Activated naive CD8-positive, alpha-beta T cell treated with anti-CD3 and anti-CD28 coated beads, Interleukin-2, amount 10 ng/mL, durations not matched to agents 7 days and 5 days (primary cell): ENCODE measurements around the gene BDH1. TPM values are rescaled to one million over a fixed set of nuclear protein-coding genes. Genes with fewer than 3 reads are reported as not detected.
A peak's percentile ranks its signal among the peaks of the same experiment; 100 is the strongest.

Experiments
- ATAC-seq: fragments of 150-1000 bp; cut with Tn5 transposase; one replicate; pipeline ENCODE4 v1.10.0; 2021; ENCODE audit warnings: low read depth, moderate library complexity
- POLR2A ChIA-PET: fragments of 350-600 bp; sonication (Branson Sonifier 250); formaldehyde crosslinking; loops from one replicate; lab custom pipeline; 2021; ENCODE audit warnings: antibody characterized with exemption; lab: Charles Lee
- DNase-seq: peaks from one replicate; pipeline ENCODE4 v3.0.0; 2021
- H3K27ac Mint-ChIP-seq: one replicate; pipeline ENCODE4 v1.8.0; 2022; ENCODE audit warnings: mild to moderate bottlenecking, mixed read lengths
- H3K27me3 Mint-ChIP-seq: one replicate; pipeline ENCODE4 v1.8.0; 2022; ENCODE audit warnings: mild to moderate bottlenecking, moderate library complexity, mixed read lengths
- H3K36me3 Mint-ChIP-seq: one replicate; pipeline ENCODE4 v1.8.0; 2021; ENCODE audit warnings: mild to moderate bottlenecking, mixed read lengths
- H3K4me1 Mint-ChIP-seq: one replicate; pipeline ENCODE4 v1.8.0; 2021; ENCODE audit warnings: mixed read lengths
- H3K4me3 Mint-ChIP-seq: one replicate; pipeline ENCODE4 v1.8.0; 2022; ENCODE audit warnings: mild to moderate bottlenecking, moderate library complexity, mixed read lengths
- H3K9me3 Mint-ChIP-seq: one replicate; pipeline ENCODE4 v1.8.0; 2021; ENCODE audit warnings: mixed read lengths
- total RNA-seq, 2 experiments: library from RNA; stranded (reverse); gene quantifications; one replicate each; pipeline ENCODE4 v1.2.3, GENCODE V29; 2021

The BDH1 gene
- total RNA-seq, 2 experiments from 2014 or later, result 108 to 114 TPM

DNA sequence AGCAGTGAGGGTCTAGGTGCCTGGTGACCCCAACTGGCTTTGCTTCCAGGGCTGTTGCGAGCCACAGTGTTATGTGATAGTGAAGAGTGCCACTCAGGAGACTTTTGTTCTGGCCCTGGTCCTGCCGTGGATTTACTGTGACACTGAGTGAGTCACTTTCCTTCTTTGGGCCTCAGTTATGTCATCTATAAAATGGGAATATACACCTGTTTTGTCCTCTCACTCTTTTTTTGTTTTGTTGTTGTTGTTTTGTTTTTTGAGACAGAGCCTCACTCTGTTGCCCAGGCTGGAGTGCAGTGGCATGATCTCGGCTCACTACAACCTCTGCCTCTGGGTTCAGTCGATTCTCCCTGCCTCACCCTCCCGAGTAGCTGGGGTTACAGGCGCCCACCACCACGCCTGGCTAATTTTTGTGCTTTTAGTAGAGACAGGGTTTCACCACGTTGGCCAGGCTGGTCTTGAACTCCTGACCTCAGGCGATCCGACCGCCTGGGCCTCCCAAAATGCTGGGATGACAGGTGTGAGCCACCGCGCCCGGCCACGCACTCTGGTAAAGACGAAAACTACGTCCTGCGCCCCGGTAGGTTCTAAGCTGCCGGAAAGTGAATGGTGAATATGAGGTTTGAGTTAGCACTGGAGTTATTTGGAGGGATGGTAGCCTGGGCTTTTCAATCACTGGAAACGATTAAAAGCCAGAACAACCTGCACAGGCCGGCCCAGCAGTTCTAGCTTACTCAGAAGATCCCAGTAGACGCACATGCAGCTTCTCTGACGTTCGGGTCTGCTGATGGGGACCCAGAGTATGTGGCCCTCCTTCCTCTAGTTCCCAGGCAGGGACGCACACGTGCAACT, 46.6 kb downstream of the BDH1 start:
- Mint-ChIP-seq H3K27ac (no peak overlapping the region), H3K9me3 (no peaks in the 10 kb centered on the region), H3K36me3 (peaks cover 9% of the 10 kb centered on the region), H3K4me3 (no peak overlapping the region), H3K4me1 (peaks cover 3% of the 10 kb centered on the region), H3K27me3 (no peaks in the 10 kb centered on the region)
- DNase-seq, result no peak
- no peak for ATAC-seq
- POLR2A ChIA-PET, result interaction anchor here (0.6 kb wide), 1 partner anchor 46 kb away, joined by 3 read pairs; the partner anchor contains the start of gene BDH1

DNA sequence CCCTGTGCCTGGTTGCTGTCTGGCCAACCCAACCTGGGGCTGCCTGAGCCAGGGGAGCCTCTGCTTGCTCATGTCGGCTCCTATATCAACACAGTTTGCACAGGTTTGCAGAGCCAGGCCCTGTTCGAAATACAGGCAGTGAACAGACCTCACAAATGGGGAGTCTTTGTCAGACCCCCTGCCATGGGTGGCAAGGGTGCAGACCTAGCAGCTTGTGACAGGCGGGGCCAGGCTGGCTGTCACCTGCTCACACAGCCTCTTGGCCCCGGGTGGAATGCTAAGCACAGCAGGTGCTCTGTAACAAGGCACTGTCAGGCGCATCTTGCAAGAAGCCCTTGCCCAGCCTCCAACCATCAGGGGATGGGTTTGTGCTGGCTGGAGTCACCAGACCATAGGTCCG, 47.3 kb downstream of the BDH1 start:
- no peaks in the 10 kb centered on the region for H3K27me3 Mint-ChIP-seq
- H3K27ac Mint-ChIP-seq, result no peak overlapping the region
- peaks cover 3% of the 10 kb centered on the region for H3K4me1 Mint-ChIP-seq
- ATAC-seq, result no peak
- DNase-seq, result no peak
- no peaks in the 10 kb centered on the region for H3K9me3 Mint-ChIP-seq
- POLR2A ChIA-PET, result no interaction called here
- peaks cover 9% of the 10 kb centered on the region for H3K36me3 Mint-ChIP-seq
- H3K4me3 Mint-ChIP-seq, result no peak overlapping the region

DNA sequence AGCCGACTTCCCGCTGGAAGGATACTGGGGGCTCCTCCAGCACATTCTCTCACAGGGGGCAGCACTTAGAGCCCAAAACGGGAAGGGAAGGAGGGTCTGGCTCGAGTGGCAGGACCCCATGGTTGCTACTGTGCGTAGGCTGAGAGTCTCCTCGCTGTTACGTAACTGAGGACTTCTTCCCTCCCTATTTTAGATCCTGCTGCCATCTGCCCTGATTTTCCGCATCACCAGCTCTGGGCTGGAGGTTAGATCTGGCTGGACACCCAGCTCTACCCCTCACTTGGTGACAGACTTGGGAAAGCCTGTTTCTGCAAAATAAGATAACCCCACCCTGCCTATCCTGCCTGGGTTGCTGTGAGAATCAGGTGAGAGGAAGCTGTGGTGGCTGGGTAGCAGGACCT, 47.7 kb downstream of the BDH1 start:
- peaks cover 9% of the 10 kb centered on the region for H3K36me3 Mint-ChIP-seq
- H3K4me1 Mint-ChIP-seq, result peaks cover 3% of the 10 kb centered on the region
- ATAC-seq, result no peak
- no peaks in the 10 kb centered on the region for H3K9me3 Mint-ChIP-seq
- H3K4me3 Mint-ChIP-seq, result no peak overlapping the region
- no peak for DNase-seq
- POLR2A ChIA-PET, result no interaction called here
- H3K27ac Mint-ChIP-seq, result no peak overlapping the region
- no peaks in the 10 kb centered on the region for H3K27me3 Mint-ChIP-seq

DNA sequence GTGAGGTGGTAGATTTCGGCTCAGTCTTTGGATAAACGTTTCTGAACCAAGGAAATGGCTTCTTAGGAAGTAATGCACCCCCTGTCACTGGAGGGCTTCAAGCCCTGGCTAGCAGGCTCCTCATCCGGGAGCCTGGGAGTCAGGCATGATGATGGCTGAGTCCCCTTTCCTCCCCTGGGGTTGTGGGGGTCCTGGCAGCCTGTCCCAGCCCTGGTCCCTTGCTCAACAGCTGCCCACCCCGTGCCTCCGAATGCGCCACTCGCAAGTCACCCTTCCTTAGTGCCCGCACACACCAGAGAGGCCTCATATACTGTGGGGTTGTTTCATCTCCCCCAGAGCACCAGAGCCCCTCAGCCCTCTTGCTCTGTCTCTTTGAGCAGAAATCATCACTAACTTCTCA, 48.2 kb downstream of the BDH1 start:
- Mint-ChIP-seq H3K27me3 (no peaks in the 10 kb centered on the region), H3K4me1 (peaks cover 3% of the 10 kb centered on the region), H3K27ac (no peak overlapping the region), H3K9me3 (no peaks in the 10 kb centered on the region), H3K36me3 (peaks cover 4% of the 10 kb centered on the region), H3K4me3 (no peak overlapping the region)
- no peak for ATAC-seq
- DNase-seq, result no peak
- POLR2A ChIA-PET, result no interaction called here

DNA sequence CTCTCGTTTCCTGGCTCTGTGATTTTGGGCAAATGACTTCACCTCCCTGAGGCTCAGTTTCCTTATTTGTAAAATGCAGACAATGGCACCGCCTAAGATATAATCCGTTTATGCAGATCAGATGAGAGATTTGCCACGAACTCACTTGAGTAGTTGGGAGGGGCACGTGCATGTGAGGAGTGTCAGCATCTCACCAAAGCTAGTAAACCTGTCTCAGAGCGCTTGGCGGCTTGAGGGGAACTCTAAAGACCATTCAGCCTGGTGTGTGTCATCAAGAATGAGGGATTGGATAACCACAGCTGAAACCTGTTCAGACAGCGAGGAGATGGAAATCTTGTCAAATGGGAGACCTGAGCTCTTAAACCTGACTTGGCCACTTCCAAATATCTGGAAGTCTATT, 48.7 kb downstream of the BDH1 start:
- no peak overlapping the region for H3K27ac Mint-ChIP-seq
- no peak overlapping the region for H3K4me3 Mint-ChIP-seq
- ATAC-seq (no peak), DNase-seq (no peak)
- POLR2A ChIA-PET, result no interaction called here
- no peaks in the 10 kb centered on the region for H3K27me3 Mint-ChIP-seq
- peaks cover 2% of the 10 kb centered on the region for H3K36me3 Mint-ChIP-seq
- no peaks in the 10 kb centered on the region for H3K9me3 Mint-ChIP-seq
- peaks cover 3% of the 10 kb centered on the region for H3K4me1 Mint-ChIP-seq

DNA sequence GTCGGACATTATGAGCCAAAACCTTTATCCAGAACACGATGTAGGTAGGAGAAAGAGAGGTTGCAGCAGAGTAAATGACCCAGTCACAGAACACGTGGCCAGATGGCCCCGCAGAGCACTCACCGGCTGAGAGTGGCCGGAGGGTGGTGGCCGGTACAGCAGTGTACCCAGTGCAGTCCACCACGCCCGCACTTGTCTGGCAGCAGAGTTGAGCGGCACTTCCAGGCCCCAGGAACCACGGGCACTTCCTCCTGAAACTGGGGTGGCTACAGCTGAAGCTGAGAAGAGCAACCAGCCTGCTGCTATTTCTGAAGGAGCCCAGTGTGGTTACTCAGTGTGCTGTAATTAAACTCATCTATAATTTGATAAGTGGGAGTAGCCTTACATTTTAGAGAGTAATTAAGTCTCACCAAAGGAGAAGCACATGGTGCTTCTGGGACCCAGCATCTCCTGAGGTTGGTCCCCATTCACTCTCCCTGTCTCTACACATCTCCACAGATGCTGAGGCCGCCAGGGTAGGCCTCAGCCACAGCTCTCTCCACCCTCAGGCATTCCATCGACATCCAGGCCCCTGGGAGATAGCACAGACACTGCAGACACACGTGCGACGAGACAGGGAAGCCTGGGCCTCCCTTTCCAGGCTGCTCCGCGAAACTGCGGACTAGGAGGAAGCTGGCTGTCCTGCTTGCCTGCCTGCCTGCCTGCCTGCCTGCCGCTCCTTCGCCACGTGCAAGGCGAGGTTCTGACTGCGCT, 49.8 kb downstream of the BDH1 start:
- no peak for ATAC-seq
- Mint-ChIP-seq H3K27me3 (no peaks in the 10 kb centered on the region), H3K4me1 (peaks cover 3% of the 10 kb centered on the region), H3K9me3 (no peaks in the 10 kb centered on the region), H3K36me3 (no peaks in the 10 kb centered on the region), H3K4me3 (no peak overlapping the region), H3K27ac (no peak overlapping the region)
- POLR2A ChIA-PET, result no interaction called here
- no peak for DNase-seq

DNA sequence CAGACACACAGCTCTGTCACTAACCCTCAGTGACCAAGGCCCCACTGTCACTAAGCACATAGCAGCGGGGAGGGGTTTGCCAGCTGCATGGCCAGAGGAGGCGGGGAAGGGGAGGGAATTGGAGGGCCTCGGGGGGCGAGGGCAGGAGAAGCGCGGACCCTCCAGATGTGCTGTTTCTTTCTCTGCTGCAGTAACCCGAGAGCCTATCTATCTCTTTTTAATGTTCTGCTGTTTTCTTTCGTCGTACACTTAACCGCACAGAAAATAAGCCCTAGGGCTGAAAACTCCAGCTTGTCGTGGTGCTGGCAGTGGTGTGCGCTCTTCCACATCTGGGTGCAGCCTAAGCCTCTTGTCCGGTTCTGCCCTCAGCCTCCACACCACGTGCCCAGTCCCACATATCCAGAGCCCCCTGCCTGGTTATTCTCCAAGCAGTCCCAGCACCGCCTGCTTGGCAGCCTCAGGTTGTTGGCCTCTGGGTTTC, 51.1 kb downstream of the BDH1 start:
- POLR2A ChIA-PET, result no interaction called here
- no peaks in the 10 kb centered on the region for H3K27me3 Mint-ChIP-seq
- H3K4me1 Mint-ChIP-seq, result peaks cover 3% of the 10 kb centered on the region
- no peak overlapping the region for H3K27ac Mint-ChIP-seq
- DNase-seq (no peak), ATAC-seq (no peak)
- no peak overlapping the region for H3K4me3 Mint-ChIP-seq
- H3K36me3 Mint-ChIP-seq, result no peaks in the 10 kb centered on the region
- H3K9me3 Mint-ChIP-seq, result no peaks in the 10 kb centered on the region

DNA sequence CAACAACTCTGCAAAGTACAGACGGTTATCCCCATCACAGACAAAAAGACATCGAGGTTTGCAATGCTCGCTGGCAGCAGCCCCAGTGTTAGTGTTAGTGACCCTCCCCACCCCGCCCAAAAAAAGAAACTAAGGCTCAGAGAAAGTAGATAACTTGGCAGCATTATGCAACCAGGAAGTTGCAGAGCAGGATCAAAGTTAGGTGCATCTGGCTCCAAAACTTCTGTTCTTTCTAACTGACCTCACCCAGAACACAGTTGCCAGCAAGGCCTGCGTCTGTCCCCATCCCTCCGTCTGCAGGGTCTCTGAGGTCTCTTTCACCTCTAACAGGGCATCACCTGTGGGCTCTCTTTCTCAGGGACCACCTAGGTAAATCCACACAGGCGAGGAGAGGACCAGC, 51.5 kb downstream of the BDH1 start:
- POLR2A ChIA-PET, result no interaction called here
- no peak for ATAC-seq
- no peak overlapping the region for H3K27ac Mint-ChIP-seq
- no peaks in the 10 kb centered on the region for H3K36me3 Mint-ChIP-seq
- DNase-seq, result no peak
- H3K4me3 Mint-ChIP-seq, result no peak overlapping the region
- peaks cover 3% of the 10 kb centered on the region for H3K4me1 Mint-ChIP-seq
- H3K9me3 Mint-ChIP-seq, result no peaks in the 10 kb centered on the region
- no peaks in the 10 kb centered on the region for H3K27me3 Mint-ChIP-seq

DNA sequence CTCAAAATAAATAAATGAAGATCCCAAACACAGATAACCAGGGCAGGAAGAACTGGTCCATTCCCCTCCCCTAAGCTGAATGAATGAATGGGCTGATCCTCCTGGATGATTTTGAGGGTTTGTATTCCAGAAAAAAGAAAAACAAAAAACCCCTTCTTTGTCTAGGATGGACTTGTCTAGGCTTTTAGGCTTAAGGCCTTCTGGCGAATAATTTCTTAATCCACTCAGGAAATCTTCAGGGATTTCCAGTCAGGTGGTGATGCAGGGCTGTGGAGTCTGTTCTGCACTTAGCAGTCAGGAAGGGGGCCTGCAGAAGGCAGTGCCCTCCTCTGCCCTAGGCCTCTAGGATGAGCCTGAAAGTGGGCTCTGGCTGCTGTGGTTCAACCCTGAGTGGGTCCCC, 52.1 kb downstream of the BDH1 start:
- Mint-ChIP-seq H3K27ac (no peak overlapping the region), H3K4me3 (no peak overlapping the region), H3K4me1 (peaks cover 3% of the 10 kb centered on the region), H3K36me3 (no peaks in the 10 kb centered on the region), H3K9me3 (no peaks in the 10 kb centered on the region), H3K27me3 (no peaks in the 10 kb centered on the region)
- DNase-seq (no peak), ATAC-seq (no peak)
- POLR2A ChIA-PET, result no interaction called here

DNA sequence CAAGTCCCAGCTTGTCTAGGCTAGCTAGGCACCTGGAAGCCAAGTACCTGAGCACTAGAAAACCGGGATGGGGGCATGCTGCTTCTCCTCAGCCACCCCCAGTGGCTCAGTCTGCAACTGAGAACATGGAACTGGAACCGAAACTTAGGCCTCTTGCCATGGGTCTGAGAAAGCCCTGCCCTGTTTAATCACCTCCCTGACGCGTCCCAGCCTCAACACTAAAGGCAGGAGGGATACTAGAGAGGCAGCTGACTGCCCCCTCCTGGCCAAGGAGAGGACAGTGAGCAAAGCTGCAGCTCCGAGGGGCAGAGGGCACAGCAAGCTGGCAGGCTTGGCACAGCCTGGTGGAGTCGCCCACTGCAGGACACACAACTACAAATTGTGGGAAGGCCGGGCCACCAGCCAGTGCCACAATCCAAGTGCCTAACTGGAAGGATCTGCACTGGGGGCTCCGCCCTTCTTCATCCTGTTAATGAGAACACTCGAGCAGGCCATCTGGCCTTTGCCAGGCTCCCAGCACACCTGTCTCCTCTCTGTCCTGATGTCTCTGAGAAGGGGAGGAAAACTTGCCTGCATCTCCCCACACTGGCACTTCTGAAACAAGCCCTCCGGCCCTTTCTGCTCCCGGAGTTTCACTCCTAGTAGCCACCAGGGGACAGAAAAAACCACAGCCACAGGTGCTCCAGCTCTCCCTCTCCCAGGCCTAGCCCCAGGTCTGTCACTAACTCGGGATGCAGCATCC, 53.7 kb downstream of the BDH1 start:
- DNase-seq (no peak), ATAC-seq (peak; percentile 75)
- Mint-ChIP-seq H3K9me3 (no peaks in the 10 kb centered on the region), H3K4me1 (peaks cover 2% of the 10 kb centered on the region), H3K27ac (no peak overlapping the region), H3K36me3 (no peaks in the 10 kb centered on the region), H3K27me3 (no peaks in the 10 kb centered on the region), H3K4me3 (no peak overlapping the region)
- POLR2A ChIA-PET, result no interaction called here

DNA sequence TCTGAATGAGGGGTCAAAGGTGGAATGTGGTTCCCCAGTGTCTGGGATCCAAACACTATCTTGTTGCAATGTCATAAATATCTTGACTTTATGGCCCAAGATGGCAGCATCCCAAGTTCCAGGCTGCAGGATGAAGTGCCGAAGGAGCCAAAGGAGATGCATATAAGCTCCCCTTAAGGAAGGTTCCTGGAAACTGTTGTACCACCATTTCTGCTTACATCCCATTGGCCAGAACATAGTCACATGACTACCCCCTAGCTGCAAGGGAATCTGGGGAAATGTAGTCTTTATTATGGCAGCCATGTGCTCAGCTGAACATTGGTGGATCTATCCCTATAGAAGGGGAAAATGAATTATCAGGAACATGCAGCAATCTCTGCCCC, 54.3 kb downstream of the BDH1 start:
- H3K4me1 Mint-ChIP-seq, result no peaks in the 10 kb centered on the region
- H3K27me3 Mint-ChIP-seq, result no peaks in the 10 kb centered on the region
- ATAC-seq, result no peak
- no peak overlapping the region for H3K27ac Mint-ChIP-seq
- DNase-seq, result no peak
- no peaks in the 10 kb centered on the region for H3K9me3 Mint-ChIP-seq
- H3K36me3 Mint-ChIP-seq, result no peaks in the 10 kb centered on the region
- H3K4me3 Mint-ChIP-seq, result no peak overlapping the region
- POLR2A ChIA-PET, result no interaction called here

DNA sequence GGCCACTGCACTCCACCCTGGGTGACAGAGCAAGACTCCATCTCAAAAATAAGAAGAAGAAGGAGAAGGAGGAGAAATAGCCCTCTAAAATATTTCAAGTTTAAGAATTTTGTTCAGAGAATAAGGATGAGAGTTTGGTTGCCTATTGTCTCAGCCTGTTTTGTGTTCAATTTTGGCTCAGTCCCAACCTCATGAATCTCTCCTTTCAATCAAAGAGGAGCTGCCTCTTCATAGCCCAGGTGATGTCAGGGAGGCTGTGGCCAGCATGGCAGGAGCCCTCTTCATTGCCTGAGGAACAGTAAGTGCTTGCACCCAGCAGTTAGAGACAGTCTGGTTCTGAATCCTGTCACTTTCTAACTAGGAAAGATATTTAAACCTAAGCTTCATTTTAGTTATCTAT, 55.0 kb downstream of the BDH1 start:
- DNase-seq (no peak), ATAC-seq (no peak)
- Mint-ChIP-seq H3K4me1 (no peaks in the 10 kb centered on the region), H3K27ac (no peak overlapping the region), H3K27me3 (no peaks in the 10 kb centered on the region), H3K36me3 (no peaks in the 10 kb centered on the region), H3K4me3 (no peak overlapping the region), H3K9me3 (no peaks in the 10 kb centered on the region)
- POLR2A ChIA-PET, result no interaction called here

DNA sequence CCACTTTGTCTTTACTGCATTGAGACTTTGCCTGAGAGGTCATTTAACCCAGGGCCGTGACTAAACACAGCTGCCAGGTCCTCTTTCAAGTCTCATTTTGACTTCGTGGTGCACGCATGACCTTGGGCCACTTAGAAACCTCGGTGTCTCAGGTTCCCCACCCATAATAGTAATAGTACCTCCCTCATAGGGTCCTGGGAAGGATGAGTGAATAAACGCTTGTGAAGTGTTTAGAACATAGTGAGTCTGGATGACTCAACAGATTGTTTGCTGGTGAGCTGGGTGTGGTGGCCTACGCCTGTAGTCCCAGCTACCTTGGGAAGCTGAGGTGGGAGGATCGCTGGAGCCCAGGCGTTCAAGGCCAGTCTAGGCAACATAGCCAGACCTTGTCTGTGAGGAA, 56.3 kb downstream of the BDH1 start:
- H3K4me3 Mint-ChIP-seq, result no peak overlapping the region
- POLR2A ChIA-PET, result no interaction called here
- H3K4me1 Mint-ChIP-seq, result no peaks in the 10 kb centered on the region
- DNase-seq (no peak), ATAC-seq (no peak)
- no peaks in the 10 kb centered on the region for H3K9me3 Mint-ChIP-seq
- no peak overlapping the region for H3K27ac Mint-ChIP-seq
- no peaks in the 10 kb centered on the region for H3K27me3 Mint-ChIP-seq
- H3K36me3 Mint-ChIP-seq, result no peaks in the 10 kb centered on the region
